Stomach smooth muscle (tissue), 2 donors: ENCODE results near the gene APOBEC3G.

Experiments
- H3K27ac ChIP-seq: one replicate; pipeline ENCODE4 v1.7.0; 2013; ENCODE audit warnings: mild to moderate bottlenecking, low read length, inconsistent platforms
- H3K27me3 ChIP-seq, 2 donors: one replicate each; pipeline ENCODE4 v1.7.0; 2013; ENCODE audit warnings: low read length in 2 of 2; ENCODE audit not compliant: insufficient read depth in 2 of 2, control insufficient read depth in 1 of 2
- H3K36me3 ChIP-seq, 2 donors: one replicate each; pipeline ENCODE4 v1.7.0; 2013; ENCODE audit warnings: low read length in 2 of 2; ENCODE audit not compliant: control insufficient read depth in 2 of 2, insufficient read depth in 2 of 2
- H3K4me1 ChIP-seq: one replicate; pipeline ENCODE4 v1.7.0; 2013; ENCODE audit warnings: low read length; ENCODE audit not compliant: control insufficient read depth, insufficient read depth
- H3K4me3 ChIP-seq, 2 donors: one replicate each; pipeline ENCODE4 v1.7.0; 2013; ENCODE audit warnings: low read length in 2 of 2
- H3K9ac ChIP-seq, 2 donors: one replicate each; pipeline ENCODE4 v1.7.0; 2013; ENCODE audit warnings: low read length in 2 of 2, mild to moderate bottlenecking in 1 of 2
- H3K9me3 ChIP-seq, 2 donors: one replicate each; pipeline ENCODE4 v1.7.0; 2013; ENCODE audit warnings: low read length in 2 of 2; ENCODE audit not compliant: control insufficient read depth in 2 of 2
- donor health status: healthy.
- donor health status: Pancreatic carcinoma.

The APOBEC3G gene

GRCh38 chr22:39094717-39095389 lies 17.8 kb downstream of the APOBEC3G start:
- Histone ChIP-seq H3K27me3 (no peaks in the 10 kb centered on the region), H3K9ac (no peak overlapping the region), H3K4me1 (peaks cover 3% of the 10 kb centered on the region), H3K4me3 (no peak overlapping the region), H3K36me3 (no peaks in the 10 kb centered on the region), H3K27ac (no peak overlapping the region), H3K9me3 (no peaks in the 10 kb centered on the region)

GRCh38 chr22:39095971-39096370 lies 18.9 kb downstream of the APOBEC3G start:
- no peak overlapping the region for H3K4me3 ChIP-seq
- H3K9ac ChIP-seq, result no peak overlapping the region
- H3K36me3 ChIP-seq, result no peaks in the 10 kb centered on the region
- H3K27ac ChIP-seq, result no peak overlapping the region
- H3K9me3 ChIP-seq, result no peaks in the 10 kb centered on the region
- H3K27me3 ChIP-seq, result no peaks in the 10 kb centered on the region
- H3K4me1 ChIP-seq, result peaks cover 3% of the 10 kb centered on the region

GRCh38 chr22:39097098-39098020 lies 20.3 kb downstream of the APOBEC3G start, which contains the start of gene APOBEC3H:
APOBEC3H (plus strand) TSS chr22:39097244; CDS start chr22:39100279, 3,035 bp downstream.
- no peak within 1 kb of the TSS for H3K9ac ChIP-seq
- H3K27me3 ChIP-seq, result no peaks in the 10 kb centered on the region
- peaks cover 3% of the 10 kb centered on the region for H3K4me1 ChIP-seq
- no peaks in the 10 kb centered on the region for H3K36me3 ChIP-seq
- no peaks in the 10 kb centered on the region for H3K9me3 ChIP-seq
- H3K27ac ChIP-seq, result no peak within 1 kb of the TSS
- no peak within 1 kb of the TSS for H3K4me3 ChIP-seq

- Histone ChIP-seq H3K9ac (no peak overlapping the region), H3K4me1 (peaks cover 3% of the 10 kb centered on the region), H3K27me3 (no peaks in the 10 kb centered on the region), H3K36me3 (no peaks in the 10 kb centered on the region), H3K27ac (no peak overlapping the region), H3K9me3 (no peaks in the 10 kb centered on the region), H3K4me3 (no peak overlapping the region)
These were observed 21.0 kb downstream of the APOBEC3G start for GRCh38 chr22:39098026-39098425.

- no peak overlapping the region for H3K27ac ChIP-seq
These were observed 21.5 kb downstream of the APOBEC3G start for GRCh38 chr22:39098576-39098975.

GRCh38 chr22:39101226-39101625 lies 24.2 kb downstream of the APOBEC3G start:
- no peak overlapping the region for H3K27ac ChIP-seq
- H3K4me1 ChIP-seq, result peaks cover 3% of the 10 kb centered on the region
- H3K9ac ChIP-seq, result no peak overlapping the region
- no peaks in the 10 kb centered on the region for H3K9me3 ChIP-seq
- no peaks in the 10 kb centered on the region for H3K36me3 ChIP-seq
- no peaks in the 10 kb centered on the region for H3K27me3 ChIP-seq
- no peak overlapping the region for H3K4me3 ChIP-seq

More at GRCh38 chr22:39098576-39098975, 21.5 kb downstream of the APOBEC3G start:
- no peak overlapping the region for H3K9ac ChIP-seq
- no peaks in the 10 kb centered on the region for H3K27me3 ChIP-seq
- H3K36me3 ChIP-seq, result no peaks in the 10 kb centered on the region
- no peaks in the 10 kb centered on the region for H3K9me3 ChIP-seq
- H3K4me3 ChIP-seq, result no peak overlapping the region
- H3K4me1 ChIP-seq, result peaks cover 3% of the 10 kb centered on the region

- H3K9me3 ChIP-seq, result no peaks in the 10 kb centered on the region
- no peak overlapping the region for H3K4me3 ChIP-seq
- no peaks in the 10 kb centered on the region for H3K36me3 ChIP-seq
- no peak overlapping the region for H3K9ac ChIP-seq
- H3K27me3 ChIP-seq, result no peaks in the 10 kb centered on the region
- no peaks in the 10 kb centered on the region for H3K4me1 ChIP-seq
- no peak overlapping the region for H3K27ac ChIP-seq
These were observed 26.4 kb downstream of the APOBEC3G start for GRCh38 chr22:39103431-39103830.

GRCh38 chr22:39106326-39106725 lies 29.3 kb downstream of the APOBEC3G start:
- no peak overlapping the region for H3K4me3 ChIP-seq
- no peak overlapping the region for H3K27ac ChIP-seq
- H3K9ac ChIP-seq, result no peak overlapping the region
- H3K36me3 ChIP-seq, result no peaks in the 10 kb centered on the region
- no peaks in the 10 kb centered on the region for H3K9me3 ChIP-seq
- no peaks in the 10 kb centered on the region for H3K27me3 ChIP-seq
- H3K4me1 ChIP-seq, result no peaks in the 10 kb centered on the region

GRCh38 chr22:39108487-39108886 lies 31.4 kb downstream of the APOBEC3G start:
- Histone ChIP-seq H3K27me3 (no peaks in the 10 kb centered on the region), H3K4me3 (no peak overlapping the region), H3K9ac (no peak overlapping the region), H3K9me3 (no peaks in the 10 kb centered on the region), H3K4me1 (no peaks in the 10 kb centered on the region), H3K36me3 (no peaks in the 10 kb centered on the region), H3K27ac (no peak overlapping the region)

- H3K4me3 ChIP-seq, result no peak overlapping the region
- H3K27me3 ChIP-seq, result no peaks in the 10 kb centered on the region
These were observed 32.3 kb downstream of the APOBEC3G start for GRCh38 chr22:39109361-39109760.

More at GRCh38 chr22:39109361-39109760, 32.3 kb downstream of the APOBEC3G start:
- H3K9me3 ChIP-seq, result no peaks in the 10 kb centered on the region
- no peaks in the 10 kb centered on the region for H3K36me3 ChIP-seq
- H3K27ac ChIP-seq, result no peak overlapping the region
- H3K9ac ChIP-seq, result no peak overlapping the region
- H3K4me1 ChIP-seq, result no peaks in the 10 kb centered on the region
